ENCODE measurements around the gene SLC24A3.

Gene SLC24A3

GRCh38 chr20:19304886-19305415 is 92.5 kb downstream of the SLC24A3 start:
- DNase-seq (ENCODE audit: low read depth): no peak

GRCh38 chr20:19308146-19308545 is 95.7 kb downstream of the SLC24A3 start:
- DNase-seq (ENCODE audit: low read depth): no peak

- no peak for DNase-seq (ENCODE audit: low read depth)
These were observed 98.1 kb downstream of the SLC24A3 start for GRCh38 chr20:19310541-19310940.

- DNase-seq (ENCODE audit: low read depth): no peak
These were observed 101.1 kb downstream of the SLC24A3 start for GRCh38 chr20:19313342-19314069.

GRCh38 chr20:19314621-19315020 is 102.2 kb downstream of the SLC24A3 start:
- no peak for DNase-seq (ENCODE audit: low read depth)

- DNase-seq (ENCODE audit: low read depth): no peak
These were observed 105.0 kb downstream of the SLC24A3 start for GRCh38 chr20:19317237-19318069.

GRCh38 chr20:19318610-19319009 is 106.2 kb downstream of the SLC24A3 start:
- DNase-seq (ENCODE audit: low read depth): no peak

GRCh38 chr20:19320005-19320404 is 107.6 kb downstream of the SLC24A3 start:
- DNase-seq (ENCODE audit: low read depth): no peak

GRCh38 chr20:19321176-19321575 is 108.7 kb downstream of the SLC24A3 start:
- no peak for DNase-seq (ENCODE audit: low read depth)

GRCh38 chr20:19322061-19322985 is 109.9 kb downstream of the SLC24A3 start:
- DNase-seq (ENCODE audit: low read depth): no peak

- DNase-seq (ENCODE audit: low read depth): no peak
These were observed 115.0 kb downstream of the SLC24A3 start for GRCh38 chr20:19327401-19327800.

- no peak for DNase-seq (ENCODE audit: low read depth)
These were observed 116.2 kb downstream of the SLC24A3 start for GRCh38 chr20:19328676-19329075.

GRCh38 chr20:19330038-19330437 is 117.6 kb downstream of the SLC24A3 start:
- no peak for DNase-seq (ENCODE audit: low read depth)

- DNase-seq (ENCODE audit: low read depth): no peak
These were observed 118.3 kb downstream of the SLC24A3 start for GRCh38 chr20:19330731-19331130.

- DNase-seq (ENCODE audit: low read depth): no peak
These were observed 121.1 kb downstream of the SLC24A3 start for GRCh38 chr20:19333563-19333962.

- no peak for DNase-seq (ENCODE audit: low read depth)
These were observed 122.9 kb downstream of the SLC24A3 start for GRCh38 chr20:19335341-19335740.

- DNase-seq (ENCODE audit: low read depth): no peak
These were observed 123.5 kb downstream of the SLC24A3 start for GRCh38 chr20:19335916-19336315.

GRCh38 chr20:19336631-19337030 is 124.2 kb downstream of the SLC24A3 start:
- no peak for DNase-seq (ENCODE audit: low read depth)

GRCh38 chr20:19338380-19338779 is 125.9 kb downstream of the SLC24A3 start:
- no peak for DNase-seq (ENCODE audit: low read depth)

- no peak for DNase-seq (ENCODE audit: low read depth)
These were observed 126.5 kb downstream of the SLC24A3 start for GRCh38 chr20:19338960-19339359.

- DNase-seq (ENCODE audit: low read depth): no peak
These were observed 129.1 kb downstream of the SLC24A3 start for GRCh38 chr20:19341348-19342053.

All from ELR (cell line).